ENCODE measurements around the gene ZNF565. TPM values are rescaled to one million over a fixed set of nuclear protein-coding genes. Genes with fewer than 3 reads are reported as not detected.

The ZNF565 gene
- total and polyA plus RNA-seq, 2 of the 13 experiments (the other 11 are each of a cell fraction or from before 2014, with no cell fraction given), result 1.8 to 5.2 TPM

- TF ChIP-seq ZNF776 (CRISPR knock-in tag; IDR thresholded peaks at IDR 0.05) (0 out of 2 replicates have a peak, but pooled peaks have one; percentile 36), ZNF570 (CRISPR knock-in tag; IDR thresholded peaks at IDR 0.05; ENCODE audit: borderline replicate concordance) (no peak), TBX2 (CRISPR knock-in tag; IDR thresholded peaks at IDR 0.05; ENCODE audit: borderline replicate concordance) (peak; percentile 72; the same call in 1 of the 2 replicates), ZKSCAN5 (CRISPR knock-in tag; IDR thresholded peaks at IDR 0.05) (peak; percentile 37; the same call in 1 of the 2 replicates), POGZ (CRISPR knock-in tag; IDR thresholded peaks at IDR 0.05) (peak; percentile 70; the same call in 1 of the 2 replicates)
Measured at GRCh38 chr19:36139473-36140303, 74.8 kb downstream of the ZNF565 start, which contains the start of gene CAPNS1 (continued).

- peak overlapping the region; percentile 79 to 100 (median 98) for H3K4me3 ChIP-seq (replicated peaks in 1 of 3; ENCODE audit: insufficient read depth in 1 of 3, low read depth in 2 of 3, low read length in 3 of 3)
- H2AFZ ChIP-seq (ENCODE audit: low read length), result no peak overlapping the region
- peak overlapping the region; percentile 93 for H3K27ac ChIP-seq (ENCODE audit: extremely low read length, insufficient read depth, low read length)
- no peaks in the 10 kb centered on the region for H3K9me3 ChIP-seq (ENCODE audit: low read length)
- FAIRE-seq, result no peak
- ATAC-seq, result no peak
- H3K9ac ChIP-seq (ENCODE audit: insufficient read depth, low read depth, low read length), result peak overlapping the region; percentile 99
- POLR2A ChIA-PET, result interaction anchor here (0.5 to 3.6 kb wide), 11 partner anchors 8 to 1178 kb away, joined by 3 to 51 read pairs (median 5); partner anchors contain the start of genes POLR2I, TBCB, THAP8 and WDR62
- intact Hi-C loops (cut with micrococcal nuclease; ENCODE audit: unreplicated experiment) (no loop called here), in situ Hi-C loops (cut with HindIII; ENCODE audit: extremely low pct_ligation_motif_present, low pct_unique_long_range_greater_than_20kb) (no loop called here)
- peak; percentile 32 for DNase-seq (ENCODE audit: low spot score)
- H4K20me1 ChIP-seq (ENCODE audit: insufficient read depth, low read length), result peaks cover 8% of the 10 kb centered on the region
- peak overlapping the region; percentile 94 for H3K4me2 ChIP-seq (ENCODE audit: low read depth, low read length)
- BruUV-seq (replicated peaks), result no TSS peak
- CTCF ChIA-PET (ENCODE audit: low intra/inter-chr PET ratio, low total read pairs), result no interaction called here
- H3K79me2 ChIP-seq (ENCODE audit: insufficient read depth, low read length), result peaks cover 16% of the 10 kb centered on the region
- TF ChIP-seq ZNF792 (CRISPR knock-in tag; IDR thresholded peaks at IDR 0.05) (0 out of 2 replicates have a peak, but pooled peaks have one; percentile 1), ZNF121 (CRISPR knock-in tag; IDR thresholded peaks at IDR 0.05) (peak; percentile 90), ELF4 (CRISPR knock-in tag; IDR thresholded peaks at IDR 0.05; ENCODE audit: borderline replicate concordance) (0 out of 2 replicates have a peak, but pooled peaks have one; percentile 4), NKX3-1 (CRISPR knock-in tag; IDR thresholded peaks at IDR 0.05) (0 out of 2 replicates have a peak, but pooled peaks have one; percentile 1), SKIL (CRISPR knock-in tag; IDR thresholded peaks at IDR 0.05; ENCODE audit: borderline replicate concordance) (no peak), GABPB1 (CRISPR knock-in tag; IDR thresholded peaks at IDR 0.05) (no peak), RCOR2 (CRISPR knock-in tag; IDR thresholded peaks at IDR 0.05) (no peak), ZNF770 (CRISPR knock-in tag; IDR thresholded peaks at IDR 0.05) (peak; percentile 94)
- peaks cover 24% of the 10 kb centered on the region for H3K4me1 ChIP-seq (ENCODE audit: insufficient read depth, low read length)
- WGBS (ENCODE audit: low lambda C conversion rate), result 15% methylated on average over 7 of the region's 7 CpGs
- no peaks in the 10 kb centered on the region; a peak in 1 of 5 replicates for H3K27me3 ChIP-seq (ENCODE audit: control insufficient read depth in 1 of 2, insufficient read depth in 2 of 2, low read length in 2 of 2)
- peaks cover 7 to 9% of the 10 kb centered on the region in 2 experiments for H3K36me3 ChIP-seq (replicated peaks in 1 of 2; ENCODE audit: control insufficient read depth in 1 of 2, insufficient read depth in 2 of 2, low read length in 2 of 2)
Measured at GRCh38 chr19:36139120-36139472, 75.4 kb downstream of the ZNF565 start.

All from HepG2 (cell line).